ENCODE results near the gene PLEKHH1. TPM values are rescaled to one million over a fixed set of nuclear protein-coding genes. Genes with fewer than 3 reads are reported as not detected.

PLEKHH1 gene
- total and polyA plus RNA-seq, 2 donors (not counting 1 experiment from before 2014, with no cell fraction given) = 0.10 to 0.33 TPM

GRCh38 chr14:67554341-67554740 lies 21.3 kb downstream of the PLEKHH1 start:
- no peak for DNase-seq (ENCODE audit: low read depth in 2 of 2)
- no peak for TF ChIP-seq EZH2 (IDR thresholded peaks at IDR 0.05; ENCODE audit: low read length, missing control alignments)
- TF ChIP-seq CTCF (conservative IDR thresholded peaks at IDR 0.05 in 1 of 2, IDR thresholded peaks at IDR 0.05 in 1 of 2; ENCODE audit: low read depth in 1 of 2, low read length in 2 of 2) = no peak

DNA sequence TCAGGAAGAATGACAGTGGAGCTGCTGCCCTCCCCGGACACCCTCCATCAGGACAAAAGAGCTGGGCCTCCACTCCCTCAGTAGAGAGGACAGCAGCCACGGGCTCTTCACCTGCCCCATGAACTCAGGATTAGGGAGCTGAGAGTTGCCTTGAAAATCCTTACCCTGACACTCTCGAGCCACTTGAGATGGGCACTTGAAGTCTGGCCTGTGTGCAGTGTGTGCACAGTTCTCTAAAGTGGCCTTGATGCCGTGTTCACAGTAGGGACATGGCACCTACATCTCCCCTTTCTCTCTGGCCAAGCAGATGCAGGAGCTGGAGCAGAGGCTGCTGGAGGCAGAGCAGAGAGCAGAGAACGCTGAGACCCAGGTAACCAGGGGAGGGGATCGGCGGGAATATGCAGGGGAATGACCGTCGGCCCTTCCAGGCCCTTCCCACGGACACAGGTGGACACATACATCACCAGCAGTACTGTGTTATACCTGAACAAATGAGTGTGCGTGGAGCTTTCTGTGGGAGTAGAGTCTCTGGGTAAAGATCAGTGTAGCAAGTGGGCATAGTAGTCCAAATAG lies 22.5 kb downstream of the PLEKHH1 start:
- Histone ChIP-seq H2AFZ (ENCODE audit: low read length) (no peak overlapping the region), H4K20me1 (ENCODE audit: control insufficient read depth, extremely low read depth, insufficient read depth, low read length) (no peaks in the 10 kb centered on the region), H3K36me3 (ENCODE audit: control insufficient read depth, insufficient read depth, low read length) (no peaks in the 10 kb centered on the region), H3K79me2 (ENCODE audit: control insufficient read depth, insufficient read depth, low read length) (no peaks in the 10 kb centered on the region), H3K9ac (ENCODE audit: insufficient read depth, low read length) (no peak overlapping the region), H3K27ac (ENCODE audit: insufficient read depth, low read length) (no peak overlapping the region), H3K4me2 (ENCODE audit: extremely low read depth, insufficient read depth, low read length) (no peak overlapping the region), H3K27me3 (ENCODE audit: control insufficient read depth, insufficient read depth, low read length) (no peaks in the 10 kb centered on the region), H3K4me1 (ENCODE audit: control insufficient read depth, extremely low read depth, insufficient read depth, low read length) (no peaks in the 10 kb centered on the region), H3K9me3 (ENCODE audit: control insufficient read depth, insufficient read depth, low read depth, low read length) (no peaks in the 10 kb centered on the region), H3K4me3 (replicated peaks in 1 of 4; ENCODE audit: control extremely low read depth in 1 of 4, insufficient read depth in 1 of 4, low read depth in 3 of 4, low read length in 4 of 4) (no peak overlapping the region)
- TF ChIP-seq CTCF (conservative IDR thresholded peaks at IDR 0.05 in 1 of 2, IDR thresholded peaks at IDR 0.05 in 1 of 2; ENCODE audit: low read depth in 1 of 2, low read length in 2 of 2) (no peak), EZH2 (IDR thresholded peaks at IDR 0.05; ENCODE audit: low read length, missing control alignments) (no peak)
- no peak for DNase-seq (ENCODE audit: low read depth in 2 of 2)

More at GRCh38 chr14:67554341-67554740, 21.3 kb downstream of the PLEKHH1 start:
- Histone ChIP-seq H2AFZ (ENCODE audit: low read length) (no peak overlapping the region), H3K4me1 (ENCODE audit: control insufficient read depth, extremely low read depth, insufficient read depth, low read length) (no peaks in the 10 kb centered on the region), H3K9me3 (ENCODE audit: control insufficient read depth, insufficient read depth, low read depth, low read length) (no peaks in the 10 kb centered on the region), H3K4me3 (replicated peaks in 1 of 4; ENCODE audit: control extremely low read depth in 1 of 4, insufficient read depth in 1 of 4, low read depth in 3 of 4, low read length in 4 of 4) (no peak overlapping the region), H3K4me2 (ENCODE audit: extremely low read depth, insufficient read depth, low read length) (no peak overlapping the region), H3K9ac (ENCODE audit: insufficient read depth, low read length) (no peak overlapping the region), H3K36me3 (ENCODE audit: control insufficient read depth, insufficient read depth, low read length) (no peaks in the 10 kb centered on the region), H3K79me2 (ENCODE audit: control insufficient read depth, insufficient read depth, low read length) (no peaks in the 10 kb centered on the region), H3K27me3 (ENCODE audit: control insufficient read depth, insufficient read depth, low read length) (no peaks in the 10 kb centered on the region), H3K27ac (ENCODE audit: insufficient read depth, low read length) (no peak overlapping the region), H4K20me1 (ENCODE audit: control insufficient read depth, extremely low read depth, insufficient read depth, low read length) (no peaks in the 10 kb centered on the region)

GRCh38 chr14:67556671-67557070 lies 23.6 kb downstream of the PLEKHH1 start:
- Histone ChIP-seq H3K27me3 (ENCODE audit: control insufficient read depth, insufficient read depth, low read length) (no peaks in the 10 kb centered on the region), H4K20me1 (ENCODE audit: control insufficient read depth, extremely low read depth, insufficient read depth, low read length) (no peaks in the 10 kb centered on the region), H3K79me2 (ENCODE audit: control insufficient read depth, insufficient read depth, low read length) (no peaks in the 10 kb centered on the region), H3K27ac (ENCODE audit: insufficient read depth, low read length) (no peak overlapping the region), H3K9me3 (ENCODE audit: control insufficient read depth, insufficient read depth, low read depth, low read length) (no peaks in the 10 kb centered on the region), H3K36me3 (ENCODE audit: control insufficient read depth, insufficient read depth, low read length) (no peaks in the 10 kb centered on the region), H3K4me3 (replicated peaks in 1 of 4; ENCODE audit: control extremely low read depth in 1 of 4, insufficient read depth in 1 of 4, low read depth in 3 of 4, low read length in 4 of 4) (no peak overlapping the region), H3K9ac (ENCODE audit: insufficient read depth, low read length) (no peak overlapping the region), H3K4me2 (ENCODE audit: extremely low read depth, insufficient read depth, low read length) (no peak overlapping the region), H2AFZ (ENCODE audit: low read length) (no peak overlapping the region), H3K4me1 (ENCODE audit: control insufficient read depth, extremely low read depth, insufficient read depth, low read length) (no peaks in the 10 kb centered on the region)
- TF ChIP-seq EZH2 (IDR thresholded peaks at IDR 0.05; ENCODE audit: low read length, missing control alignments) (no peak), CTCF (conservative IDR thresholded peaks at IDR 0.05 in 1 of 2, IDR thresholded peaks at IDR 0.05 in 1 of 2; ENCODE audit: low read depth in 1 of 2, low read length in 2 of 2) (no peak)
- DNase-seq (ENCODE audit: low read depth in 2 of 2) = no peak
